ENCODE results near the gene SHB.

Gene SHB

DNA sequence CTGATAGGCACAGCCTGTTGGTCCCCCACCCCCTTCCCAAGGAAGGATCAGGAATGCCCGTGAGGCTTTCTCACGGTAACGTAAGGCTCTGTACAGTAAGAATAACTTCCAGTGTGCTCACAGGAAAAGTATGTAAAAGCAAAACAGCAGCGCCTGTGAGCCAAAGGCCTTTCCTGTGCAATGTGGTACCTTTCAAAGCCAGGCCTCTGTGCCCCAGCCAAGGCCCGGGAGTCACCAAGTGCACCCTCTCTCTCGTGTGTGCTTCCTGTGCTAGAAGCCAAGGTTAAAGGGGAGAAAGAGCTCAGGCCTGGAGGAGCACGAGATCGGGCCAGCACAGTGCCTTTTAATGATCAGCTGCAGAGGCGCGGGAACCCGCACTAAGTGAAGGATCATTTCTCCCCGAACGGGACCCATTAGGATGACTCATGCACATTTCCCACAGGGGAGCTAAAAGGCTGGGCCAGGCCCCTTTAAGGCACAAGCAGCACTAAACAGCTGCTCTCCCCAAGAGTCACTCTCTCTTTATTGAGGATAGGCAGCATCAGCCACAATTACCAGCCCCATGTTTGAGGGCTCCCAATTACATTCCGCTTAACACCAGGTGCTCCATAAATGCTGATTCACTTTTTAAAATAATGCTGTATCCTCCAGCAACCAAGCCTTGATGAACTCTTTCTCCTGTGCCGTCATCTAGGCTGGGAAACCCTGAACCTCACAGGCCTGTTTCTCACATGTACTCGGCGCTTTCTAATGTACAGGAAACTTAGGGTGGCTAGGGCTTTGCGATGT lies 42.8 kb downstream of the SHB start:
- in situ Hi-C loops (cut with HindIII; ENCODE audit: low sequenced_read_pairs), result no loop called here

DNA sequence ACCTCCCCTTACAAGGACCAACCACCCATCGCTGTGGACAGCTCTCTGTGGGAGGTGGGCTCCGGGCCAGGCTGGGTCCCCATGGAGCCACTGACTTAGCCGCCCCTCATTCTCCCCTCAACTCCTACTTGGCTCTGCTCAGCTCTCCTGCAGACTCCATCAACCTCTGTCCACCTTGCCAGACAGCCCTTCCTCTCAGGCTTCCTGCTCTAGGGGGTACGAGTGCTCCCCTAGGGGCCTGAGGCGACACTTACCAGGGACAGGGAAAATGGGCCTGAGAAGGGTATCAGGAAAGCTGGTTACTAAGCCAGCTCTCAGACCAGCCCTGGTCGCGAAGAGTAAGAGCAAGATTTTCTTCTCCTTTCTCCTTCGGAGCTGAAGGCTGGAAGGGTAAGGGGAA lies 43.9 kb downstream of the SHB start:
- in situ Hi-C loops (cut with HindIII; ENCODE audit: low sequenced_read_pairs), result no loop called here

DNA sequence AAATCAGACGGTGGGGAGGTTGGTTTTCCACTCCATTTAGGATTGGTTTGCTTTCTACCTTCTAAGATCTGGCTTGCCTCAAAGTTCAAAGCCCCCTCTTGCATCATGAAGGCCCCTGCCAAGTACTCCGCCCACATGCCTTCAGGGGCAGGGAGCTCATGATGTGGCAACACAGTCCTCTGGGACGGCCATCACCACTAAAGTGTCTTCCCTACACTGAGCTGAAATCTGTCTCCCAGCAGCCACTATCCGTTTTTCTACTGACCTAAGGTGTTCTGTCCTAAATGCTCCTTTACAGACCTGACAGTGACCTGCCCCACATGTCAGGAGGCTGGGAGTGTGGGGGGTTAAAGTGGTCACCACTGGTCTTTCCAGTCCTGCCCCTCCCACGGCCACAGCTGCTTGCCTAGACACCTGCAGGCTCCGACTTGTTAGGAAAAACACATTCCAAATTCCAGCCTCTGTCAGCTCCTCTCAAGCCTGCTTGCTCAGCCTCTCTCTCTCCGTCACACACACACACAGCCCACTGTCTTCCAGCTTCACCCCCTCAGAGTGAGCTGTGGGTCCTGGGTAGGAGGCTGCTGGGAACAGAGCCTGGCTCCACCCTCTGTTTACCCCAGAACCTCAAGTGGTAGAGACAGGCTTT lies 44.9 kb downstream of the SHB start:
- in situ Hi-C loops (cut with HindIII; ENCODE audit: low sequenced_read_pairs), result no loop called here

DNA sequence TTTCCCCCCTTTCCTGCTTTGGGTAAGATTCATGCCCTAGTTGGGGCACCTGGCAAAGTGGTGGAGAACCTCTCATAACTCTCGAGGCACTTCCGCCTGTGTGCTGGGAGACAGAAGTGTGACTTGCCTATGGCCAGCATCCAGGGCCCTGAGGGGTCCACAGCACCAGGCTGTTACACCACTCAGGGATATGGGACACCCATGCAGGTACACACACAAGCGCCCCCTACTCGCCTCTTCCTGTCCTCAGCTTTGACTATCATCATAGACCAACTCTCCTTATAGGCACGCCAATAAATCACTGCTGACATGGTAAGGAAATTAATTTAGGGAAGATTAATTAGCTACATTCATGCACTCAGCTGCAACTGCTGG lies 45.4 kb downstream of the SHB start:
- in situ Hi-C loops (cut with HindIII; ENCODE audit: low sequenced_read_pairs), result no loop called here

DNA sequence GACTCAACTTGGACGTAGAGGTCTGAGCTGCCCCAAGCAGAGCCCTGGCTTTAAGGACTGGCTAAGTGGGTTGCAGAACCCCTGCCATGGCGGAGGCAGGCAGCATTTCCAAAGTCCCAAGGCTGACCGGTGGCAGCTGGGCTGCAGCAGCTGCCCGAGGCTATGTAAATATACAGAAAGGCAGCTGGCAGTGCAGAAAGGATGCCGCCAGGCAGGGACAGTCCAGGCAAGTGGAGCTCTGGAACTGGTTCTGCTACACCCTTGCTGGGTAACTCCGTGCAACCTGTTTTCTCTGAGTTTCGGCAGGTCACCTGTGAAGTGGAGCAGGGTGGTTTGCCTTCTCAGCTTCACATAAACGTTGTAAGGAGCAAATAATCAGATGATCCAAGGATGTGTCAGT lies 46.0 kb downstream of the SHB start:
- in situ Hi-C loops (cut with HindIII; ENCODE audit: low sequenced_read_pairs), result no loop called here

DNA sequence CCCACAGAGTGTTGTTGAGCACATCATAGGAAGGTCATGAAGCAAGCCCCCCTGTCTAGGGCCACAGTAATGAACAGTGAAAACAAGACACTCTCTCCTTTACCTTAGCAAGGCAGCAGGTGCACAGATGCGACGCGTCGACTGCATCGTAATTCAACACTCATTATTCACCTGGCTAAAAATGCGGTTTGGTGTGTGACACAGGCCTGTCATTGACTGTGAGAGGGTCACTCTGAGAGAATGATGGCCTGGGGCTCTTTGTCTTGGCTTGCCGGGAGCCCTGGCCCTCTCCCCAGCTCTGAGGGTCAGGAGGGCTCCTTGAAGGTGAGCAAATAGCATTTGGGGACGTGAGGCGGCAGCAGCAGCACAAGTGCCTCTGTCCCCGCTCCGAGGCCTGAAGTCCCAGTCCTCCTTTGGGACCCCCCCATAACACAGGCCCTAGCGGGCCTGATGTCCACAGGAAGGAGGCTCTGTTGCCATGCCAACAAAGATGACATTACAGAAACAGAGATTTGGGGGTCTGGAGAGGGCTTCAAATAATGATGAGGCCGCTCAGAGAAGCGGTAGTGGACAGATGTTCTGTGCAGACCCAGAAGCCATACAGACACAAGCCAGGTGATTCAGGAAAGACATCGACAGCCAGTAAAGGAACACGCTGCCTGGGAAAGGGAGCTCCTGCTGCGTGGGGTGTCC lies 46.7 kb downstream of the SHB start:
- in situ Hi-C loops (cut with HindIII; ENCODE audit: low sequenced_read_pairs), result no loop called here

DNA sequence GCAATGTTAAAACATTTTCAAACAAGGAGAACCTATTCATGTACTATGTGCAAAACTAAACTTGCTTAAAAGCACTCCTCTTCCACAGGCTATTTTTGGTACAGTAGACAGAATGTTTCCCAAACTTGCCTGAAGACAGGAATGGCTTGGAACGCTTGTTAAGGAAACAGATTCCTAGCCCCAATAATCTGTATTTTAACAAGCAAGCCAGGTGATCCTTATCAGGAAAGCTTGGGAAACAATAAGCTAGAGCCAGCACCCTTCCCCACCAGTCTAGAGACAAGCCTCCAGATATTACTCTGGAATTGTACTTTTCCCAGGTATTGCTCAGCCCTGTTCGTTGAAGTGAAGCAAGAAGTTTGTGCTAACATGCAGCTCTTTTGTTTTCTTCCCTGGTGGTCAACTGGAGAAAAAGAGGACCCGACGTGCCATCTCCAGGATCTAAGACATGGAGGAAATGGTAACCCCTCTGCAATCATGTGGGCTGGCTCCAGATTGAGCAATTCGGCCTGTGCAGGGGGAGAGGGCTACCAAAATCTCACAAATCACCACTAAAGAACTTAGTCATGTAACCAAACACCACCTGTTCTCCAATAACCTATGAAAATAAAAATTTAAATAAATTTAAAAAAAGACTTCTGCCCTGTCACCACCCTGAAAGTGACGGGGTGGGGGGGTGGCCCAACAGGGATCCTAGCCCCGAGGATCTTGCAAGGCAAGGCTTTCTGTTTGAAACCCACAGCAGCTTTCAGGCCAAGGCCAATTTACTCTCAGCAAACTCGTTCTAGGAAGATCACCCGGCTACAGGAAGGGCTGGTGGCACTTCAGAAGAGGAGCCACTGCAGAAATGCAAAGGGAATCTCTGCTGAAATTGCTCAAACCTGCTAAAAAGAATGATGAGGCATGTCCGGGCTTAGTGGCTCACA lies 48.6 kb downstream of the SHB start:
- in situ Hi-C loops (cut with HindIII; ENCODE audit: low sequenced_read_pairs), result no loop called here

DNA sequence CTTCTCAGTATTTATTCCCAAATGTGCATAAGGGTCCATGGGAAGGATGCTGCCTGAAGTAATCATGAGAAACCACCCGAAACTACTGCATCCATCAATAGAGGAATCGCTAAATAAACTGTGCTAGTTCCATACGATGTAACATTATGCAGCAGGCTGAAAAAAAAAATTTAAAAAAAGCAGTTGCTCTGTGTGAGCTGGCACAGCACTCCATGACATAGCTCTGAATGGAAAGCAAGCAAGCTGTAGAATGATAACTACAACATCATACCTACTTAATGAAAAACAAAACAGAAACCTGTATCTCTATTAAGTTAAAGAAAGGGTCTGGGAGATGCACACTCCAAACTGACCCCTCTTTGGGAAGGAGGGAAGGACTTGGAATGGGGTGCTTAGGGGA lies 49.3 kb downstream of the SHB start:
- in situ Hi-C loops (cut with HindIII; ENCODE audit: low sequenced_read_pairs), result no loop called here

DNA sequence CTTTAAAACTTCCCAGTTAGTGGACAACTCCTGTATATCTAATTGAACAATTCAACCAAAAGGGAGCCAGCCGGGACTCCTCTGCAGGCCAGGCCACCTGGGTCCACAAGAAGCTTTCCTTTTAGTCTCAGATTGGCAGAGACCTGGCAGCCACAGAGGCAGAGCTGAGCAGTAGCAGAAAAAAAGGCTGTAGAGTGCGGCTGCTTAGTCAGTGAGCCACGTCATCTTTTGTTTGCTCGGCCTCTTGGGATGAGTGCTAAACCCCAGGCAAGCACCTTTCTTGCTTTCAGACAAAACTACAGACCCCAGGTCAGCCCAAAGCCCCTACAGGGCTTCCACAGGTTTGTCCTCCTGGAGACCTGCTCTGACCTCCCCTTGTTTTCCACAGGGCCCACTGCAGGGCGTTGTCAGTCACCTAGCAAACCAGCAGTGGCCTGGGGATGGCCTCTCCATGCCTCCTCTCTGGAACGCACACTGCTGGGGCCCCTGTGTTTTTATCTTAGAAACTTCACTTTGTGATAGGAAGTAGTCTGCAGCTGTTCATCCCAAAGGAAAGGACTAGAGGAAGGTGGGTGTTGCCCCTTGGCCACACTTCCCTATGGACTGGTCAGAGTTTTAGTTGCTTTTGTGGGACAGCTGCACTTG lies 49.9 kb downstream of the SHB start:
- in situ Hi-C loops (cut with HindIII; ENCODE audit: low sequenced_read_pairs), result no loop called here

DNA sequence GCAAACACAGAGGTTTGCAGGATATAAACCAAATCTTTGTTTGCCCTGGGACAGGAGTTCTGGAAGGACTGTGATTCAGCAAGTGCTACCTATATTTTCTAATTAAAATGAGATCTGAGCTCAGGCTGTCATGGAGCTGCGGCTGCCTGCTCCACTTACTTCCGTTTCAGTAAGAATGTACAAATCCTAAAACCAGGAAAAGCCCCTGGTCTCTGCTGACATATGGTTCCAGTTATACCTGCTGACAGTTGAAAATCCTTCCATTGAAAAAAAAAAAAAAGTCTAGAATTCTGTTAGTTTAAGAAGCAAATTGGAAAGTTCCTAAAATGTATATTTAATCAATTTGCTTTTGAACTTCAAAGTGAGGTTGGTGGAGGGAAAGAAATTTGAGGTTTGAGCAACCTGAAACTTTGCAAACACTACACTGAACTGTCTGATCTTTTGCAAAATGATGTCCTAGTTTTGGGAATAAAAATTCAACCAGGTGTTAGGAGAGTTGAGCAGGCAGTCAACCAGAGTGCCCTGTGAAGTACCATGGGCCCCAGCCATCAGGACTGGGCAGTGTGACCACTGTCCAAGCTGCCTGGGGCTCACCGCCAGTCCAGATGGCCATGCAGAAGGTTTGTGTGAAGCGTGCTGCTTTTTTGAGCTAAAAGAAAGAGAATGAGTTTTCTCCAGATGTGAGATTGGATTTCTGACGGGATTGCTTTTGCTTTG lies 50.6 kb downstream of the SHB start:
- in situ Hi-C loops (cut with HindIII; ENCODE audit: low sequenced_read_pairs), result no loop called here

DNA sequence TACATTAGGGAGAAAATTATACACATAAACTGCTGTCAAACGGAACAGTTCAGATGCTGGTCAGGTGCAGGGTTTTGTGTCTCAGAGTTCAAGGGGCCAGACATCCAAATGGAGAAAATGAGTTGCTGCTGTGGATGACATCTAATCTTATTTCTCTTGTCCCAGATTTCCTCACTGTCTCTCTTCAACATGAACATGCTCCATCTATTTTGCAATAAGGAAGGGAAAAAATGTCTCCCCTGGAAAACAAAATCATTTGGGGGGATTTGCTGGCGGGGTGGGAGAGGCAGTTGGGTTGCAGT lies 51.2 kb downstream of the SHB start:
- in situ Hi-C loops (cut with HindIII; ENCODE audit: low sequenced_read_pairs), result no loop called here

DNA sequence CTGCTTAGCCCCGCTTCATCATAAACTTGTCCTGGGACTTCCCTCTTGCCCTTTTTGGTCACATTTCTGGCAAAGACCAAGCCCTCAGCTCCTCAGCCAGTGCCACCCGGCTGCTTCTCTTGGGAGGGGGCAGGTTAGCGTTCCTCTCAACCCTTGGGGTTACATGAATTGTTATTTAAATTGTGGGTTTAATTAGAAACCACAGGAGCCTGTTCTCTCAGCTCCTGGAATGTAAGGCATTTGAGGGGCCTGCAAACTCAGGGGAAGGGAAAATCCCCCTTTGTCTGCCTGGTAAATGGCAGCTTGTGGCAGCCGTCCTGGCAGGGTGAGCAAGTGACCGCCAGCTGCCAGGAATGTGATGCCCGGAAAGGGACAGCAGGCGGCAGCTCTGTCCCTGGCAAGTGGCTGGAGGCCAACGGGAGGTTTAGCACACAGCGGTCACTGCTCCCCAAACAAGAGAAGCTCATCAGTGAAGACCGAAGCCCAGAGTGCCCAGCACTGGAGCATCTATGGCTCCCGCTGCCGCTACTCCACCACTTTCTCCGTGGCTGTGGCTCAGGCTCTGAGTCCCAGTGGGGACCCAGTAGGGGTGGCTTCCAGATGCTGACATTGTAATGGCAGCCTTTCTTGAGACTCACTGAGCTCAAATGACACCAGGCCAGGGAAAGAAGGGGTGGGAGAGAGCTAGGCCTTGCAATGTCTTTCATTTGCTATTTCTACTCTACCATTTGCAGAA lies 51.7 kb downstream of the SHB start:
- in situ Hi-C loops (cut with HindIII; ENCODE audit: low sequenced_read_pairs), result no loop called here

DNA sequence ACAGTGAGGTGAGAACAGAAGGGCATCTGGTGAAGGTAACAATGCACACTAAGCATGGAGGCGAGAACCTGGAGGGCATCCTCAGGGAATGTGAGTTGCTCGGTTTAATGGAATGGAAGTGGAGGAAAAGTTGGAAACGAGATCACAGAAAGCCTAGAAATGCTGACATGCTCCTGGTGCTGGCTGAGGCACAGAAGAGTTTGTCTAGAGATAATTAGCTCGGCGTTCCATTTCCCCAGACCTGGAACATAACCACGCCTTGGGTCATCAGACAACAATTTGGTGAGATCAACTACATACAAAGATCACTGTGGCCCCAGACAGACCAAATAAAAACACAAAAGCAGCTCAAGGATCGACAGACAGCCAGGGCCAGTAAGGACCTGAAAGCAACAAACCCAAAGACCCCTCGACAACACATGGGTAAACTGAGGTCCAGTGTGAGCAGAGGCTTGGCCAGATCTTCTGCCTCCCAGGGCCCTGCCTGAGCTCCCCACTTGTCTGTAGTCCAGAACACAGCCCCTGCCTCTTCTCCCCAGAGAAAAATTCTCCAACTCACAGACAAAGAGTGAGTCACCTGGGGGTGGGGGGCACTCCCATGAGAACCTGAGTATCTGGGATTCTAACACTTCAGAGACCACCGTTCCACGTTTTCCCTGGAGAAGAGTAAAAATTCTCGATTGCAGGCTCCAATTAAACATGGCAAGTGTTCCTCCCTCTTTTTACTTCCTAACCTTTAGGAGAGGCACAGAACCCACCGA lies 52.5 kb downstream of the SHB start:
- in situ Hi-C loops (cut with HindIII; ENCODE audit: low sequenced_read_pairs), result no loop called here

DNA sequence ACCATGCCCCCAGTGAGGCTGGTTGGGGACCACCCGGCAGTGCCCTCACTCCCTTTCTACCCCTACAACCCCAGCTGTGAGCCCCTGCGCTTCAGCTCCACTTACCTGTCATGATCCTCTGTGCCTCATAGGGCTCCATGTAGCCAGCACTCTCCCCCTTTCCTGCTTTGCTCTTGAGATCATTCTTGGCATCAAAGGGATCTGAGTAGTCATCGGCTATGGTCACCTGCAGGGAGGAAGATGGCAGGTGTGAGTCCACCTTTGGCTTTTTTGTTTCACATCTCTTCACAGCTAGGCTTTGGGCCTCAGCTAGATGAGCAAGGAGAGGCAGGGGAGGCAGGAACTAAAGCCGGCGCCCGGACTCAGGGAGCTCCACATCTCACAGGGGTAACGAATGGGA lies 53.1 kb downstream of the SHB start:
- in situ Hi-C loops (cut with HindIII; ENCODE audit: low sequenced_read_pairs), result no loop called here

DNA sequence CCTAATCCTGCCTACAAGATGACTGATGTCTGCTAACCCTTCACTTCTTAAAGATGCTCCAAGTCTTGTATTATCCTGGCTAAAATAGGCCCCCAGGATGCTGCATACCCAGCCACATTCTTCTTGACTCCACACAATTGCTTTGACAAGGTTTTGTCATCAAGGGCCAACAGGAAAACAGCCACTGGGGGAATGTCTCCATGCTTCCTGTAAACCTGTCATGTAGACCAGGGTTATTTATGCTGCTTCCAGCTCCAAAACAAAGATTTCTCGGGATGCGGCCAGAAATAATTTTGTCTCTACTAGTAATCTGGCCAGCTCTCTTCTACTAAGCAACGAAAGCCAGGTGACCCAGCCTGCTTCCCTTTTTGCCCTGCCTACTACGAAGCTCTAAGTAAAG lies 53.8 kb downstream of the SHB start:
- in situ Hi-C loops (cut with HindIII; ENCODE audit: low sequenced_read_pairs), result no loop called here

DNA sequence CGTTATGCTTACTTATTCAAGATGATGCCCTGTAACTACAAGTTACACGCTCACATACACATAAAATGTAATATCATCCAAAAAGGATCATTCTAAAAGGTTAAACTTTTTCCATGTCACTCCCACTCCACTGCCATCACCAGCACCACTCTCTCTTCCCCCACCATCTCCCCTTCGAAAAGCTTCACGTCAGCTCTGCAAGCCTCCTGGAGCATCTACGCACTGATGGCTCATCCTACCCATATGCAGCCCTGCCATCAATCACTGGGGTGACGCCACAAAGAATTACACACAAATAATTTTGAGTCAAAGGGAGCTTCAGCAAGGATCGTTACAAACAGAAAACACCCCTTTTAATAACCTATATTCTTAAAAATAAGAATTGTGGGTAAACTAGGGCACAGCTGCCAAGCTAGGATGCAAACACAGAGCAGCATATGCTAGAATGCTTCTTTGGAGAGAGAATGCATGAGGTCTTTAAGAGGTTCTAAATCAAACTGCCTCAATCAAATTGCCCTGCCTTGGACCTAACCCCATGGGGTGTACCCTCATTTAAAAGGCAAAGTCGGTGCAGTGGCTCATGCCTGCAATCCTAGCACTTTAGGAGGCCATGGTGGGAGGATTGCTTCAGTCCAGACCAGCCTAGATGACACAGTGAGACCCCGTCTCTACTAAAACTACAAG lies 56.1 kb downstream of the SHB start:
- in situ Hi-C loops (cut with HindIII; ENCODE audit: low sequenced_read_pairs), result loop anchor here (5.0 kb wide), 1 partner anchor 49 kb away; no protein-coding TSS in a partner anchor

DNA sequence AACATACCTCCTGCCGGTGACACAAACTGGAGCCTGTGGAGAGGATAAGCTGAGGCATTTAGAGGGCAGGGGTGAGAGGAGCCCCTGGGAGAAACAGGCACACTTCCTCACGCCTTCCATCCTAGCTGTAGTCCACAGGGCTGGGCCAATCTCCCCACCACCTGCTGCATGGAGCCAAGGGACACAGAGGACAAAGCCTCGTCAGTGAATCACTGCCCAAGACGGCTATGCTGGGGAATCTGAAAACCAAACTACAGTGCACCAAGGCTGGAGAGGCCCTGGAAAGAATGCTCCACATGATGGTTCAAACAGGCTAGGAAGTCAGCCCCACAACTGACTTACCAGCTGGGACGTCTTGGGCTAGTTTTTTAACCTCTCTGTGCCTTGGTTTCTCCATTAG lies 57.0 kb downstream of the SHB start:
- in situ Hi-C loops (cut with HindIII; ENCODE audit: low sequenced_read_pairs), result loop anchor here (5.0 kb wide), 1 partner anchor 50 kb away; no protein-coding TSS in a partner anchor

Measured in DLD1 (cell line).